HG03575 (cell line): Measurements from ENCODE around the gene DOCK10.

Source experiments
- ATAC-seq: cut with Tn5 transposase; IDR thresholded peaks from one replicate; pipeline ENCODE4 v1.9.1; 2021; ENCODE audit not compliant: unreplicated experiment, insufficient number of reproducible peaks, low FRiP score; ENCODE audit errors: extremely low read depth

DOCK10 gene

GRCh38 chr2:224869601-224870233, 172.6 kb downstream of the DOCK10 start:
- no peak for ATAC-seq

- no peak for ATAC-seq
Observed at GRCh38 chr2:224865016-224865415, 177.3 kb downstream of the DOCK10 start.

GRCh38 chr2:224861266-224861665, 181.0 kb downstream of the DOCK10 start:
- ATAC-seq: no peak

- no peak for ATAC-seq
Observed at GRCh38 chr2:224860786-224861185, 181.5 kb downstream of the DOCK10 start.

- ATAC-seq: no peak
Observed at GRCh38 chr2:224851811-224852210, 190.5 kb downstream of the DOCK10 start.

- no peak for ATAC-seq
Observed at GRCh38 chr2:224850081-224850480, 192.2 kb downstream of the DOCK10 start.

GRCh38 chr2:224849264-224849663, 193.0 kb downstream of the DOCK10 start:
- no peak for ATAC-seq

- ATAC-seq: no peak
Observed at GRCh38 chr2:224847961-224848850, 194.1 kb downstream of the DOCK10 start.

GRCh38 chr2:224847381-224847780, 194.9 kb downstream of the DOCK10 start:
- ATAC-seq: no peak

GRCh38 chr2:224846686-224847085, 195.6 kb downstream of the DOCK10 start:
- ATAC-seq: no peak

- no peak for ATAC-seq
Observed at GRCh38 chr2:224846161-224846560, 196.1 kb downstream of the DOCK10 start.

GRCh38 chr2:224843141-224843540, 199.1 kb downstream of the DOCK10 start:
- ATAC-seq: no peak

GRCh38 chr2:224841910-224842309, 200.4 kb downstream of the DOCK10 start:
- ATAC-seq: no peak

GRCh38 chr2:224838335-224838734, 203.9 kb downstream of the DOCK10 start:
- no peak for ATAC-seq

GRCh38 chr2:224837558-224837957, 204.7 kb downstream of the DOCK10 start:
- no peak for ATAC-seq

GRCh38 chr2:224837066-224837465, 205.2 kb downstream of the DOCK10 start:
- no peak for ATAC-seq

- ATAC-seq: no peak
Observed at GRCh38 chr2:224836263-224836662, 206.0 kb downstream of the DOCK10 start.

GRCh38 chr2:224835405-224835804, 206.9 kb downstream of the DOCK10 start:
- no peak for ATAC-seq

- ATAC-seq: no peak
Observed at GRCh38 chr2:224833986-224834385, 208.3 kb downstream of the DOCK10 start.

- ATAC-seq: no peak
Observed at GRCh38 chr2:224832207-224832606, 210.1 kb downstream of the DOCK10 start.
